HEK293 (cell line): ENCODE results near the gene PLCE1.

Source experiments
- KLF10 ChIP-seq: fragments of 450-650 bp; IDR thresholded peaks from 2 replicates; pipeline ENCODE4 v1.5.1; 2018; ENCODE audit warnings: missing biosample characterization, mild to moderate bottlenecking, missing genetic modification characterization
- SCRT1 ChIP-seq: fragments of 450-650 bp; formaldehyde crosslinking; IDR thresholded peaks from 2 replicates; pipeline ENCODE4 v1.5.1; 2016; ENCODE audit warnings: missing biosample characterization, missing genetic modification characterization, borderline replicate concordance
- ZNF555 ChIP-seq: fragments of 450-650 bp; formaldehyde crosslinking; conservative IDR thresholded peaks from 2 replicates; pipeline ENCODE4 v1.5.1; 2017; ENCODE audit warnings: missing biosample characterization, mild to moderate bottlenecking, missing genetic modification characterization, inconsistent platforms
- ZNF629 ChIP-seq: fragments of 450-650 bp; formaldehyde crosslinking; IDR thresholded peaks from 2 replicates; pipeline ENCODE4 v1.5.1; 2017; ENCODE audit warnings: missing biosample characterization, missing genetic modification characterization
- ZNF792 ChIP-seq: fragments of 450-650 bp; formaldehyde crosslinking; IDR thresholded peaks from 2 replicates; pipeline ENCODE4 v1.5.1; 2016; ENCODE audit warnings: missing biosample characterization, missing genetic modification characterization
- ZNF837 ChIP-seq: fragments of 450-650 bp; formaldehyde crosslinking; IDR thresholded peaks from 2 replicates; pipeline ENCODE4 v1.5.1; 2016; ENCODE audit warnings: missing biosample characterization, missing genetic modification characterization
- TF ChIP-seq, protein P1 (sequence below): fragments of 450-650 bp; formaldehyde crosslinking; IDR thresholded peaks from 2 replicates; pipeline ENCODE4 v1.5.1; 2016; ENCODE audit warnings: missing biosample characterization, missing genetic modification characterization
- TF ChIP-seq, protein P2 (sequence below): fragments of 450-650 bp; formaldehyde crosslinking; IDR thresholded peaks from 2 replicates; pipeline ENCODE4 v1.5.1; 2016; ENCODE audit warnings: missing biosample characterization, missing genetic modification characterization

- TF ChIP-seq, protein P1, sequence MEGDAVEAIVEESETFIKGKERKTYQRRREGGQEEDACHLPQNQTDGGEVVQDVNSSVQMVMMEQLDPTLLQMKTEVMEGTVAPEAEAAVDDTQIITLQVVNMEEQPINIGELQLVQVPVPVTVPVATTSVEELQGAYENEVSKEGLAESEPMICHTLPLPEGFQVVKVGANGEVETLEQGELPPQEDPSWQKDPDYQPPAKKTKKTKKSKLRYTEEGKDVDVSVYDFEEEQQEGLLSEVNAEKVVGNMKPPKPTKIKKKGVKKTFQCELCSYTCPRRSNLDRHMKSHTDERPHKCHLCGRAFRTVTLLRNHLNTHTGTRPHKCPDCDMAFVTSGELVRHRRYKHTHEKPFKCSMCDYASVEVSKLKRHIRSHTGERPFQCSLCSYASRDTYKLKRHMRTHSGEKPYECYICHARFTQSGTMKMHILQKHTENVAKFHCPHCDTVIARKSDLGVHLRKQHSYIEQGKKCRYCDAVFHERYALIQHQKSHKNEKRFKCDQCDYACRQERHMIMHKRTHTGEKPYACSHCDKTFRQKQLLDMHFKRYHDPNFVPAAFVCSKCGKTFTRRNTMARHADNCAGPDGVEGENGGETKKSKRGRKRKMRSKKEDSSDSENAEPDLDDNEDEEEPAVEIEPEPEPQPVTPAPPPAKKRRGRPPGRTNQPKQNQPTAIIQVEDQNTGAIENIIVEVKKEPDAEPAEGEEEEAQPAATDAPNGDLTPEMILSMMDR (tag by site-specific recombination), result no peak
- TF ChIP-seq KLF10 (tag by site-specific recombination) (no peak), ZNF555 (tag by site-specific recombination) (no peak), SCRT1 (tag by site-specific recombination) (no peak), ZNF629 (tag by site-specific recombination) (no peak), ZNF837 (tag by site-specific recombination) (no peak), ZNF792 (tag by site-specific recombination) (no peak)
- TF ChIP-seq, protein P2, sequence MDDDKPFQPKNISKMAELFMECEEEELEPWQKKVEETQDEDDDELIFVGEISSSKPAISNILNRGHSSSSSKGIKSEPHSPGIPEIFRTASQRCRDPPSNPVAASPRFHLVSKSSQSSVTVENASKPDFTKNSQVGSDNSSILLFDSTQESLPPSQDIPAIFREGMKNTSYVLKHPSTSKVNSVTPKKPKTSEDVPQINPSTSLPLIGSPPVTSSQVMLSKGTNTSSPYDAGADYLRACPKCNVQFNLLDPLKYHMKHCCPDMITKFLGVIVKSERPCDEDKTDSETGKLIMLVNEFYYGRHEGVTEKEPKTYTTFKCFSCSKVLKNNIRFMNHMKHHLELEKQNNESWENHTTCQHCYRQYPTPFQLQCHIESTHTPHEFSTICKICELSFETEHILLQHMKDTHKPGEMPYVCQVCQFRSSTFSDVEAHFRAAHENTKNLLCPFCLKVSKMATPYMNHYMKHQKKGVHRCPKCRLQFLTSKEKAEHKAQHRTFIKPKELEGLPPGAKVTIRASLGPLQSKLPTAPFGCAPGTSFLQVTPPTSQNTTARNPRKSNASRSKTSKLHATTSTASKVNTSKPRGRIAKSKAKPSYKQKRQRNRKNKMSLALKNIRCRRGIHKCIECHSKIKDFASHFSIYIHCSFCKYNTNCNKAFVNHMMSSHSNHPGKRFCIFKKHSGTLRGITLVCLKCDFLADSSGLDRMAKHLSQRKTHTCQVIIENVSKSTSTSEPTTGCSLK (tag by site-specific recombination), result no peak
These were observed 2.6 kb upstream of the PLCE1 start for GRCh38 chr10:93991114-93991513.
